Right lobe of liver (tissue), 6 donors: ENCODE results near the gene BMP7. TPM values are rescaled to one million over a fixed set of nuclear protein-coding genes. Genes with fewer than 3 reads are reported as not detected.

Experiments used
- ATAC-seq, 4 donors: fragments of 200-7000 bp; cut with Tn5 transposase; one replicate each; pipeline ENCODE4 v1.9.1; 2020; ENCODE audit warnings: mild to moderate bottlenecking in 4 of 4, moderate library complexity in 4 of 4
- DNase-seq, 3 donors: peaks; one replicate each; pipeline ENCODE4 v3.0.0-alpha.2; 2020
- H3K27ac ChIP-seq, 3 donors: fragments of 200-600 bp; one replicate each; pipeline ENCODE4 v1.8.0; 2022
- H3K27me3 ChIP-seq, 2 donors: fragments of 200-600 bp; one replicate each; pipeline ENCODE4 v1.8.0; 2022
- H3K36me3 ChIP-seq, 4 donors: fragments of 200-600 bp; sonication (generic) in 1 of 4; one replicate each; pipeline versions ENCODE4 v1.5.1 to v1.8.0; 2017 to 2022; ENCODE audit warnings: control low read depth in 1 of 4
- H3K4me1 ChIP-seq, 4 donors: fragments of 200-600 bp; sonication (generic) in 1 of 4; one replicate each; pipeline versions ENCODE4 v1.5.1 to v1.8.0; 2017 to 2022; ENCODE audit warnings: control low read depth in 1 of 4
- H3K4me3 ChIP-seq, 3 donors: fragments of 200-600 bp; one replicate each; pipeline ENCODE4 v1.8.0; 2022
- H3K9me3 ChIP-seq, 4 donors: fragments of 200-600 bp; sonication (generic) in 1 of 4; one replicate each; pipeline versions ENCODE4 v1.5.1 to v1.8.0; 2017 to 2022; ENCODE audit warnings: control low read depth in 1 of 4
- CTCF ChIP-seq, 4 donors: fragments of 200-600 bp in 3 of 4; fragments of 450-650 bp in 1 of 4; IDR thresholded peaks; one replicate each; pipeline versions ENCODE4 v1.5.1 to v1.8.0; 2016 to 2022; ENCODE audit warnings: antibody characterized with exemption in 4 of 4, mild to moderate bottlenecking in 2 of 4
- POLR2A ChIP-seq: fragments of 450-650 bp; IDR thresholded peaks from one replicate; pipeline ENCODE4 v1.6.1; 2017; ENCODE audit warnings: antibody characterized with exemption, mild to moderate bottlenecking
- WGBS: methylation state at CpG from one replicate; pipeline ENCODE4 v1.1.6; 2018; ENCODE audit warnings: low coverage, low lambda C conversion rate; ENCODE audit not compliant: insufficient coverage; ENCODE audit errors: missing lambda C conversion rate; 5-methylcytosine and 5-hydroxymethylcytosine counted together
- intact Hi-C, 2 donors: fragments of 100-400 bp; cut with DNase I; formaldehyde crosslinking; loops; one replicate each; pipeline versions ENCODE4 v1.11.2 to v1.14.1; 2022
- total RNA-seq, 6 experiments: library from RNA; depleted of rRNA in 2 of 6; stranded (reverse); fragments of >200 nt in 2 of 6; fragmentation: NEBNext Ultra II Directional in 3 of 6; extraction: Animal tissue kit (Norgen Biotek cat#: 25700) in 3 of 6; gene quantifications; one replicate each; pipeline versions ENCODE4 v1.1.0 to v1.2.4, GENCODE V29; 2016 to 2023
- donor health status: DM: no; HTN: yes; CAD: no.
- donor health status: DM: no; HTN: no; CAD: no.
- donor health status: DM: no; HTN: no; CAD: no.
- donor health status: DM: no; HTN: yes; CAD: no.
- donor health status: DM: no; HTN: yes; CAD: no.

The BMP7 gene
- total RNA-seq, 6 experiments from 2014 or later = not detected

- Histone ChIP-seq H3K9me3 (no peaks in the 10 kb centered on the region), H3K4me1 (no peaks in the 10 kb centered on the region), H3K4me3 (no peak overlapping the region), H3K27ac (no peak overlapping the region), H3K36me3 (no peaks in the 10 kb centered on the region), H3K27me3 (no peaks in the 10 kb centered on the region)
- TF ChIP-seq CTCF (IDR thresholded peaks at IDR 0.05) (no peak), POLR2A (no peak)
- no peak for DNase-seq
- intact Hi-C loops = no loop called here
- ATAC-seq = no peak
- WGBS = 91% methylated on average over 5 of the region's 5 CpGs
Observed at GRCh38 chr20:57189713-57190112, 76.7 kb downstream of the BMP7 start.

DNA sequence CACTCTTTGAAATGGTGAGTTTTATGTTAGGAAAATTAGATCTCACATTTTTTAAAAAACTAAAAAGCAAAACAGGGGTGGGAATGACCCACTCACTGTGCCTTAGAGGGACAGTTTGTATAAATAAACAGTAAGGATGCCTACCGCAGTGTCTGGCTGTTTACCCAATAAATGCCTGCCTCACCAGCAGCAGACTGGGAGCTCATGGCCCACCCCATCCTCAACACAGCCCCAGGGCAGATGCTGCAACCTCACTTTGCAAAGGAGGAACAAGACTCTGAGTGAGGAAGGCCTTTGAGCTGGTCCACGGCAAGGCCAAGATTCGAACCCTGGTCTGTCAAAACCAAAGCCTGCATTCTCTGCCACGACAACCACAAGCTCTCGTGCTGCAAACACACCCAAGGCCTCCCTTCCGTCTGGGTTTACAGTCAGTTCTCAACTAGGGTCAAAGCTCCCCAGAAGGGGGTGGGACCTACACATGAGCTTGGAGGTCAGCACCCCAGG is 77.8 kb downstream of the BMP7 start:
- Histone ChIP-seq H3K27ac (no peak overlapping the region), H3K4me1 (no peaks in the 10 kb centered on the region), H3K27me3 (no peaks in the 10 kb centered on the region), H3K9me3 (no peaks in the 10 kb centered on the region), H3K4me3 (no peak overlapping the region), H3K36me3 (no peaks in the 10 kb centered on the region)
- intact Hi-C loops = no loop called here
- no peak for ATAC-seq
- TF ChIP-seq CTCF (IDR thresholded peaks at IDR 0.05) (no peak), POLR2A (no peak)
- WGBS = 61% methylated on average over 2 of the region's 6 CpGs
- DNase-seq = no peak

DNA sequence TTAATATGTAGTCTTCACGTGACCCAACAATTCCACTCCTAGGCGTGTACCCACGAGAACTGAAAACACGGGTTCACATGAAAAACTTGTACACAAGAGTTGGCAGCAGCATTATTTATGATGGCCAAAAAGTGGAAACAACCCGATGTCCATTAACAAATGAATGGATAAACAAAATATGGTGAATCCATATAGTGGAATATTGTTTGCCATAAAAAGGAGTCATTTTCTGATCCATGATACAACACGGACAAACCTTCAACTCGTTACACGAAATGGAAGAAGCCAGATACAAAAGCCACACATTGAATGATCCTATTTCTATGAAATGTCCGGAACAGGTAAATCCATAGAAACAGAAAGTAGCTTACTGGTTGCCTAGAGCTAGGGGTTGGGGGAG is 78.4 kb downstream of the BMP7 start:
- Histone ChIP-seq H3K36me3 (no peaks in the 10 kb centered on the region), H3K9me3 (no peaks in the 10 kb centered on the region), H3K4me3 (no peak overlapping the region), H3K27ac (no peak overlapping the region), H3K4me1 (no peaks in the 10 kb centered on the region), H3K27me3 (no peaks in the 10 kb centered on the region)
- TF ChIP-seq CTCF (IDR thresholded peaks at IDR 0.05) (no peak), POLR2A (no peak)
- intact Hi-C loops = no loop called here
- ATAC-seq = no peak
- DNase-seq = no peak
- 78% methylated on average over 9 of the region's 9 CpGs for WGBS

- H3K4me3 ChIP-seq = no peak overlapping the region
- no peak for TF ChIP-seq CTCF (IDR thresholded peaks at IDR 0.05)
- TF ChIP-seq POLR2A = no peak
- H3K36me3 ChIP-seq = no peaks in the 10 kb centered on the region
- WGBS = 59% methylated on average over 3 of the region's 4 CpGs
- no peaks in the 10 kb centered on the region for H3K9me3 ChIP-seq
- H3K27me3 ChIP-seq = no peaks in the 10 kb centered on the region
- H3K27ac ChIP-seq = no peak overlapping the region
- DNase-seq = no peak
- H3K4me1 ChIP-seq = no peaks in the 10 kb centered on the region
- intact Hi-C loops = no loop called here
- ATAC-seq = no peak
Observed at GRCh38 chr20:57187068-57187634, 79.3 kb downstream of the BMP7 start.

GRCh38 chr20:57186192-57186591 is 80.2 kb downstream of the BMP7 start:
- no peaks in the 10 kb centered on the region for H3K4me1 ChIP-seq
- no peak overlapping the region for H3K27ac ChIP-seq
- intact Hi-C loops = no loop called here
- no peaks in the 10 kb centered on the region for H3K27me3 ChIP-seq
- TF ChIP-seq POLR2A (no peak), CTCF (IDR thresholded peaks at IDR 0.05) (no peak)
- H3K9me3 ChIP-seq = no peaks in the 10 kb centered on the region
- ATAC-seq (no peak), DNase-seq (no peak)
- 67% methylated on average over 7 of the region's 8 CpGs for whole genome bisulfite sequencing
- no peaks in the 10 kb centered on the region for H3K36me3 ChIP-seq
- H3K4me3 ChIP-seq = no peak overlapping the region
